ENCODE results near the gene FGF12. TPM values are rescaled to one million over a fixed set of nuclear protein-coding genes. Genes with fewer than 3 reads are reported as not detected.

FGF12 gene
- total and polyA plus RNA-seq, 4 experiments from 2014 or later: not detected

DNA sequence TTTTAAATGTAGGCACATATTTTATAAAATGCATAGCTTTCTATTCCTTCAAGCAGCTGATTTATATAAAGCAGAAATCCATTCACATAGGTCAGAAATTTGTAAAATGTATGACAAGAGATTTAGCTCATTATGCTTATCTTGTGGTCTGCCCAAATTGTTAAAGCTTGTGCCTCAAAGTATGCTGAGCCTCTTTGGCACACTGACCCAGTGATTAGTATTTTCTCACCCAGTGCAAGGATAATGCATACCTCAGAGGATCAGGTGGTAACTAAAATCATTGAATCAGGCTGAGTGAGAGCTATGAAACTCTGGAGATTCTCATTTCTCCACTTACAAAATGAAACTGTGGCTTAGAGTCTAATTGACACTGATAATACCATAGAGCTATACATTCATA is 533.3 kb downstream of the FGF12 start:
- Histone ChIP-seq H3K36me3 (ENCODE audit: insufficient read depth, low read length) (no peaks in the 10 kb centered on the region), H3K27me3 (ENCODE audit: insufficient read depth, low read length) (no peaks in the 10 kb centered on the region), H3K4me1 (ENCODE audit: insufficient read depth, low read length) (no peaks in the 10 kb centered on the region), H3K4me3 (ENCODE audit: low read length in 2 of 2) (no peak overlapping the region), H3K9me3 (ENCODE audit: control insufficient read depth in 1 of 2, low read length in 2 of 2) (no peaks in the 10 kb centered on the region), H3K27ac (ENCODE audit: low read depth, low read length) (no peak overlapping the region)
- no peaks in the 10 kb centered on the region for H3K36me3 Mint-ChIP-seq
- no peak overlapping the region for H3K4me3 Mint-ChIP-seq
- ChIA-PET POLR2A (ENCODE audit: partially characterized antibody) (no interaction called here), CTCF (ENCODE audit: partially characterized antibody) (interaction anchor here (0.6 kb wide), 1 partner anchor 290 kb away, joined by 3 read pairs; no protein-coding TSS in a partner anchor)
- H3K4me1 Mint-ChIP-seq: no peaks in the 10 kb centered on the region
- intact Hi-C loops (cut with micrococcal nuclease): no loop called here
- no peak for DNase-seq
- no peak overlapping the region for H3K27ac Mint-ChIP-seq
- peaks cover 0 to 6% (median 0%) of the 10 kb centered on the region in 8 donors for H3K9me3 Mint-ChIP-seq
- peaks cover 0 to 2% of the 10 kb centered on the region in 2 donors for H3K27me3 Mint-ChIP-seq

DNA sequence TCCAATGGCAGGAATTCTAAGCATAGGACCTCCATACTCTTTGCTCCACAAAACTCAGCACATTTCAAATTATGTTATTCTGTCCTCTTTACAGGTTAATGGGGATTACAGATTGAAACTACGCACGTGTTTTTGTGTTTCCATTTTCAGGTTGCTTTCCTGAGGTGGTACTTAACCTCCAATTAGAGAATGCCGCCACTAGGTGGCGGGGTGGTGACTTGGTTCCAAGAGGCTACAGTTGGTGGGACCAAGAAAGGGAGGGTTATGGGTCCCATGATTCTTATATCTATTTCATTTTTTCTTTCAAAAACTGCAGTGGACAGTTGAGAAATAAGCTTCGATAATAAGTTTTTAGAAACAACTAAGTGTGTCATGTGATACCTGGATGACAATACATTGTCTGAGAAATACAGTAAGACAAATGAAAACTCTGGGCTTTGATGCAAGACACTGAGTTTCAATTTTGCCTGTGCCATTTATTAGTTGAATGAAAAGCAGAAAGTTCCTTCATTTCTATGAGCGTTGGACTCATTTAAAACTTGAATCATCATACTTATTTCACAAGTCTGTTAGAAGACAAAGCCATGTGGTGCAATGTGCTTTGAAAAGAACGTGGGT is 539.0 kb downstream of the FGF12 start:
- no peak overlapping the region for H3K4me3 ChIP-seq (ENCODE audit: low read length in 2 of 2)
- intact Hi-C loops (cut with micrococcal nuclease): no loop called here
- Mint-ChIP-seq H3K9me3 (peaks cover 0 to 6% (median 0%) of the 10 kb centered on the region in 8 donors), H3K27me3 (peaks cover 0 to 1% of the 10 kb centered on the region in 2 donors), H3K36me3 (no peaks in the 10 kb centered on the region), H3K4me3 (peak overlapping the region in 1 of 8 donors; percentile 23), H3K4me1 (peaks cover 0 to 5% (median 4%) of the 10 kb centered on the region in 4 donors), H3K27ac (no peak overlapping the region)
- no peaks in the 10 kb centered on the region for H3K4me1 ChIP-seq (ENCODE audit: insufficient read depth, low read length)
- DNase-seq: peak in 3 of 5 donors; percentile 1 to 9 (median 8)
- H3K27ac ChIP-seq (ENCODE audit: low read depth, low read length): no peak overlapping the region
- POLR2A ChIA-PET (ENCODE audit: partially characterized antibody): no interaction called here
- no peaks in the 10 kb centered on the region for H3K9me3 ChIP-seq (ENCODE audit: control insufficient read depth in 1 of 2, low read length in 2 of 2)
- H3K36me3 ChIP-seq (ENCODE audit: insufficient read depth, low read length): no peaks in the 10 kb centered on the region
- CTCF ChIA-PET (ENCODE audit: partially characterized antibody): interaction anchor here (1.2 kb wide), 1 partner anchor 64 kb away, joined by 3 read pairs; no protein-coding TSS in a partner anchor
- H3K27me3 ChIP-seq (ENCODE audit: insufficient read depth, low read length): no peaks in the 10 kb centered on the region

DNA sequence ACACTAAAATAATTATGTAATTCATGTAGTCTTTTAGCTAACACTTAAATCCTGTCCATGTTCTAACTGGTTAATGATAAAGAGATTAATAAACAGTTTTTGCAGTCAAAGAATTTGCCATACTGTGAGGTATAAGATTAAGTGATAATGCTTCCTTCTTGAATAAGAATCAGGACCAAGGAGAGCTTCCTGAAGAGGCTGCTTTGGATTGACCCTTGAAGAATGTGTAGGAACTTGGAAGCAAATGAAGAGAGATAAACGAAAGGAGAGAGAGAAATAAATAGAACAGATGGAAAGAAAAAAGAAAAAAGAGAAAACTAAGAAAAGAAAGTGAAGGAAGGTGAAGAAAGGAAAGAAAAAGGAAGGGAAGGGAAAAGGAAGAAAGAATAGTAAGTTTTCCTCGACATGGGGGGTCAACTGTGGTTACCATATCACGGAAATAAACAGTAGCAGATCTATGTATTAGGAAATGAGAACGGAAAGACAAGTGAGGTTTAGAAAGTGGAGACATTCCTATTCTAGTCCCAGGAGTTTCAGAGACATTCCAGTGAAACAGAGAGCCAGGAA is 539.8 kb downstream of the FGF12 start:
- no peak for DNase-seq
- CTCF ChIA-PET (ENCODE audit: partially characterized antibody): interaction anchor here (1.1 to 1.2 kb wide), 2 partner anchors 9 to 256 kb away, joined by 3 read pairs; no protein-coding TSS in a partner anchor
- H3K27ac ChIP-seq (ENCODE audit: low read depth, low read length): no peak overlapping the region
- Mint-ChIP-seq H3K27me3 (peaks cover 0 to 1% of the 10 kb centered on the region in 2 donors), H3K4me3 (peak overlapping the region in 2 of 8 donors; percentile 55 to 60), H3K4me1 (peaks cover 0 to 5% (median 4%) of the 10 kb centered on the region in 4 donors), H3K27ac (no peak overlapping the region), H3K36me3 (no peaks in the 10 kb centered on the region), H3K9me3 (peaks cover 0 to 6% (median 0%) of the 10 kb centered on the region in 8 donors)
- H3K4me1 ChIP-seq (ENCODE audit: insufficient read depth, low read length): no peaks in the 10 kb centered on the region
- H3K27me3 ChIP-seq (ENCODE audit: insufficient read depth, low read length): no peaks in the 10 kb centered on the region
- H3K9me3 ChIP-seq (ENCODE audit: control insufficient read depth in 1 of 2, low read length in 2 of 2): no peaks in the 10 kb centered on the region
- no peak overlapping the region for H3K4me3 ChIP-seq (ENCODE audit: low read length in 2 of 2)
- POLR2A ChIA-PET (ENCODE audit: partially characterized antibody): no interaction called here
- intact Hi-C loops (cut with micrococcal nuclease): no loop called here
- no peaks in the 10 kb centered on the region for H3K36me3 ChIP-seq (ENCODE audit: insufficient read depth, low read length)

DNA sequence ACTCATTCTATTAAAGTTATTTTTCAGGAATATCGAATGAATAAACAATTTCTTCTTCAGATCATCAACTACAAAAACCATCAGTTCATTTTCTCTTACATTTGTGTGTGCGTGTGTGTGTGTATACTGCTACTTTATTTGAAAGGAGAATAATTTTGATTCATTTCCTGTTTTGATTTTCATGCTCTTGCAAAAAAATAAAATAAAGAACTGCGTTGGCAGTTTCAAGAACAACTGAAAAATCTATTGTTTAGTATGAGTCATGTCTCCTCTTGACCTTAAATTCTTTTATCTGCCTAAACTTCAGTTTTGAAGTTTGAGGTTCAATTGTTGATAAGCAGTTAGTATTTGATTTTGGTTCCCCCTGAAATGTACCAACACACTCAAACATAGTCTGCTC is 540.8 kb downstream of the FGF12 start:
- Mint-ChIP-seq H3K4me1 (peaks cover 0 to 5% (median 4%) of the 10 kb centered on the region in 4 donors), H3K36me3 (no peaks in the 10 kb centered on the region), H3K27me3 (peaks cover 0 to 1% of the 10 kb centered on the region in 2 donors), H3K4me3 (no peak overlapping the region), H3K9me3 (peaks cover 0 to 6% (median 0%) of the 10 kb centered on the region in 8 donors), H3K27ac (no peak overlapping the region)
- POLR2A ChIA-PET (ENCODE audit: partially characterized antibody): no interaction called here
- CTCF ChIA-PET (ENCODE audit: partially characterized antibody): interaction anchor here (1.1 to 1.2 kb wide), 2 partner anchors 10 to 257 kb away, joined by 3 read pairs; no protein-coding TSS in a partner anchor
- H3K27ac ChIP-seq (ENCODE audit: low read depth, low read length): no peak overlapping the region
- no peak for DNase-seq
- no peaks in the 10 kb centered on the region for H3K27me3 ChIP-seq (ENCODE audit: insufficient read depth, low read length)
- H3K9me3 ChIP-seq (ENCODE audit: control insufficient read depth in 1 of 2, low read length in 2 of 2): no peaks in the 10 kb centered on the region
- intact Hi-C loops (cut with micrococcal nuclease): no loop called here
- no peak overlapping the region for H3K4me3 ChIP-seq (ENCODE audit: low read length in 2 of 2)
- no peaks in the 10 kb centered on the region for H3K4me1 ChIP-seq (ENCODE audit: insufficient read depth, low read length)
- no peaks in the 10 kb centered on the region for H3K36me3 ChIP-seq (ENCODE audit: insufficient read depth, low read length)

DNA sequence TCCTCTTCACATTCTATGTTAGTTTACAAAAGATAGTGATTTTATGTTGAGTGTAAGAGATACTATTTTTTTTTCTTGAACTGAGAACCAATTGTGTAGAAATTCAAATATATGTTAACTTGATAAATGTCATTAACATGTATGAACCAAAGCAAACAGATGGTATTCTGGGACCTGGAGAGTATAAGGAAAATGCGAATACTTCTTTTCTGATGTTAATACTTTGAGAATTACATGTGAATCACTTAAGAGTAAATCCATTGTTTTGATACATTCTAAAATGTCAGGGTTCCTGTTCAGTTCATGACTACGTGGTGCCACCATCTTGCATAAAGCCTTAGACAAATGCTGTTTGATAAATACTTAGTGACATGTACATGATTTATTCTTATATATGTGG is 541.3 kb downstream of the FGF12 start:
- no peaks in the 10 kb centered on the region for H3K36me3 ChIP-seq (ENCODE audit: insufficient read depth, low read length)
- no peaks in the 10 kb centered on the region for H3K36me3 Mint-ChIP-seq
- H3K4me1 ChIP-seq (ENCODE audit: insufficient read depth, low read length): no peaks in the 10 kb centered on the region
- no peak for DNase-seq
- no peaks in the 10 kb centered on the region for H3K9me3 ChIP-seq (ENCODE audit: control insufficient read depth in 1 of 2, low read length in 2 of 2)
- H3K4me1 Mint-ChIP-seq: peaks cover 0 to 5% (median 4%) of the 10 kb centered on the region in 4 donors
- no peaks in the 10 kb centered on the region for H3K27me3 Mint-ChIP-seq
- ChIA-PET POLR2A (ENCODE audit: partially characterized antibody) (no interaction called here), CTCF (ENCODE audit: partially characterized antibody) (no interaction called here)
- H3K9me3 Mint-ChIP-seq: peaks cover 0 to 6% (median 0%) of the 10 kb centered on the region in 8 donors
- no peaks in the 10 kb centered on the region for H3K27me3 ChIP-seq (ENCODE audit: insufficient read depth, low read length)
- no peak overlapping the region for H3K27ac Mint-ChIP-seq
- no peak overlapping the region for H3K4me3 ChIP-seq (ENCODE audit: low read length in 2 of 2)
- no peak overlapping the region for H3K4me3 Mint-ChIP-seq
- intact Hi-C loops (cut with micrococcal nuclease): no loop called here
- no peak overlapping the region for H3K27ac ChIP-seq (ENCODE audit: low read depth, low read length)

DNA sequence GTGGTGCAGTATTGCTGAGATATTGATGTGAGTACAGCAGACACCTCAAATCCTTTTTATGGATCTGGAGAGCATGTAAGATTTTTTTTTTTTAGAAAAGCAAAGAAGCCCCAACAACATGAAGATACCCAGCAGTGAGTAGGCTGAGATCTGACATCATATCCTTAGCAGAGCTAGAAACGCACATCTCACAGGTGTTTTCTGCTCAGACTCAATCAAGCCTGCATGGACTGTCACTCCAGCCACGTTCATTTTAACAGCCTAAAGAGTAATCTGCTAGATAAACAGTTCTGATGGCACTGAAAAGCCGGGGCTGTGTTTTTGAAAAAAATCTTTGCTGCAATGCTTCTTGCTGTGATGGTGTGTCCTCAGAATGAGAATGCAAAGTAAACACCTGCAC is 544.2 kb downstream of the FGF12 start:
- no peaks in the 10 kb centered on the region for H3K36me3 Mint-ChIP-seq
- no peak overlapping the region for H3K4me3 Mint-ChIP-seq
- Histone ChIP-seq H3K27me3 (ENCODE audit: insufficient read depth, low read length) (no peaks in the 10 kb centered on the region), H3K9me3 (ENCODE audit: control insufficient read depth in 1 of 2, low read length in 2 of 2) (no peaks in the 10 kb centered on the region), H3K4me1 (ENCODE audit: insufficient read depth, low read length) (no peaks in the 10 kb centered on the region), H3K27ac (ENCODE audit: low read depth, low read length) (no peak overlapping the region), H3K36me3 (ENCODE audit: insufficient read depth, low read length) (no peaks in the 10 kb centered on the region), H3K4me3 (ENCODE audit: low read length in 2 of 2) (no peak overlapping the region)
- peaks cover 0 to 2% of the 10 kb centered on the region in 2 donors for H3K27me3 Mint-ChIP-seq
- H3K9me3 Mint-ChIP-seq: peaks cover 0 to 5% (median 0%) of the 10 kb centered on the region in 8 donors
- intact Hi-C loops (cut with micrococcal nuclease): no loop called here
- no peak overlapping the region for H3K27ac Mint-ChIP-seq
- CTCF ChIA-PET (ENCODE audit: partially characterized antibody): no interaction called here
- POLR2A ChIA-PET (ENCODE audit: partially characterized antibody): no interaction called here
- DNase-seq: no peak
- peaks cover 0 to 5% (median 4%) of the 10 kb centered on the region in 4 donors for H3K4me1 Mint-ChIP-seq

DNA sequence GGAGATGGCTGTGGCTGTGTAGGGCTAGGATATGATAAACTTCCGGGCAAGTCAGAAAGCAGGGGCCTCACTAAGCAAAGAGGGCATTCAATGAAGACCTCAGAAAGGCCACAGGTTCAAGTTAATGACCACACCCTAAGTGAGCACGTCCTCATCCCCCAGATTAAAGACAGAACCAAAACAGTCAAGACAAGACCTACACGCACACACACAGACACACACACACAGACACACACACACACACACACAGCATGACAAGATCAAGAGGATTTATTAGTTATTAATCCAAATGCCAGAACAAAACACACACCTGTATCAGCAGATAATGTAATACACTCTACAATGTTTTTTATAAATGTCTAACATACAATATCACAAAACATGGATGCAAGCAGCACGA is 546.2 kb downstream of the FGF12 start:
- H3K27me3 Mint-ChIP-seq: peaks cover 0 to 2% of the 10 kb centered on the region in 2 donors
- intact Hi-C loops (cut with micrococcal nuclease): no loop called here
- H3K9me3 Mint-ChIP-seq: peaks cover 0 to 5% (median 0%) of the 10 kb centered on the region in 8 donors
- H3K27ac ChIP-seq (ENCODE audit: low read depth, low read length): no peak overlapping the region
- no peak overlapping the region for H3K27ac Mint-ChIP-seq
- H3K4me1 Mint-ChIP-seq: no peaks in the 10 kb centered on the region
- no peaks in the 10 kb centered on the region for H3K36me3 Mint-ChIP-seq
- H3K4me3 ChIP-seq (ENCODE audit: low read length in 2 of 2): no peak overlapping the region
- H3K4me3 Mint-ChIP-seq: no peak overlapping the region
- ChIA-PET CTCF (ENCODE audit: partially characterized antibody) (no interaction called here), POLR2A (ENCODE audit: partially characterized antibody) (no interaction called here)
- no peaks in the 10 kb centered on the region for H3K27me3 ChIP-seq (ENCODE audit: insufficient read depth, low read length)
- no peaks in the 10 kb centered on the region for H3K9me3 ChIP-seq (ENCODE audit: control insufficient read depth in 1 of 2, low read length in 2 of 2)
- H3K36me3 ChIP-seq (ENCODE audit: insufficient read depth, low read length): no peaks in the 10 kb centered on the region
- H3K4me1 ChIP-seq (ENCODE audit: insufficient read depth, low read length): no peaks in the 10 kb centered on the region
- no peak for DNase-seq
